Small intestine (tissue), 7 donors: Measurements from ENCODE around the gene UGT1A6. TPM values are rescaled to one million over a fixed set of nuclear protein-coding genes. Genes with fewer than 3 reads are reported as not detected.

Source experiments
- DNase-seq, 2 donors: peaks; one replicate each; pipeline versions ENCODE4 v3.0.0 to v3.0.0-alpha.2; 2013
- FAIRE-seq: peaks from 2 replicates; lab custom pipeline; 2012; peaks lifted over from hg19 to GRCh38; lab: Jason Lieb, UNC
- H3K27ac ChIP-seq, 3 donors: one replicate each; pipeline ENCODE4 v1.5.1; 2013; ENCODE audit warnings: low read length in 2 of 3, mild to moderate bottlenecking in 2 of 3, control low read depth in 1 of 3, inconsistent platforms in 1 of 3, low read depth in 1 of 3, moderate library complexity in 1 of 3
- H3K27me3 ChIP-seq, 3 donors: one replicate each; pipeline ENCODE4 v1.6.1; 2013; ENCODE audit warnings: low read length in 3 of 3, inconsistent platforms in 1 of 3; ENCODE audit not compliant: control insufficient read depth in 3 of 3, insufficient read depth in 3 of 3
- H3K36me3 ChIP-seq, 3 donors: one replicate each; pipeline ENCODE4 v1.6.1; 2013; ENCODE audit warnings: low read length in 3 of 3, inconsistent platforms in 1 of 3, low read depth in 1 of 3, mild to moderate bottlenecking in 1 of 3, moderate library complexity in 1 of 3; ENCODE audit not compliant: control insufficient read depth in 3 of 3, insufficient read depth in 2 of 3
- H3K4me1 ChIP-seq, 3 donors: one replicate each; pipeline ENCODE4 v1.6.1; 2013; ENCODE audit warnings: low read length in 2 of 3, inconsistent platforms in 1 of 3, low read depth in 1 of 3, mild to moderate bottlenecking in 1 of 3, moderate library complexity in 1 of 3; ENCODE audit not compliant: control insufficient read depth in 3 of 3, insufficient read depth in 2 of 3
- H3K4me3 ChIP-seq, 3 donors: one replicate each; pipeline ENCODE4 v1.5.1; 2013; ENCODE audit warnings: low read length in 3 of 3, control low read depth in 1 of 3, inconsistent platforms in 1 of 3, low read depth in 1 of 3, mild to moderate bottlenecking in 1 of 3, moderate library complexity in 1 of 3
- H3K9me3 ChIP-seq, 2 donors: one replicate each; pipeline ENCODE4 v1.6.1; 2013; ENCODE audit warnings: low read depth in 1 of 2, low read length in 1 of 2; ENCODE audit not compliant: control insufficient read depth in 2 of 2, insufficient read depth in 1 of 2
- WGBS, 3 donors: extraction: QIAGEN DNeasy Blood & Tissue Kit; methylation state at CpG; one replicate each; pipeline ENCODE4 v1.1.7; 2013; 5-methylcytosine and 5-hydroxymethylcytosine counted together
- polyA plus RNA-seq, 4 donors: library from polyadenylated mRNA; stranded (reverse) in 3 of 4; unstranded in 1 of 4; fragments of 200-250 nt in 3 of 4; fragments of 120-200 nt in 1 of 4; gene quantifications; one replicate each; pipeline versions ENCODE4 v1.2.1 to v1.2.3, GENCODE V29; 2013
- donor health status: healthy with polysubstance abuse.
- donor health status: control.
- donor health status: control.
- donor health status: Bipolar disorder and iron deficiency.
- donor health status: healthy.

The UGT1A6 gene
- polyA plus RNA-seq, 4 donors = 0.21 to 1.8 (median 1.4) TPM; not detected in 1

GRCh38 chr2:233676046-233676445 is 16.6 kb upstream of the UGT1A6 start:
- H3K27ac ChIP-seq = no peak overlapping the region
- FAIRE-seq (no peak), DNase-seq (no peak)
- WGBS, 3 donors = 86 to 96% (median 92%) methylated on average over 2 of the region's 2 CpGs
- no peaks in the 10 kb centered on the region for H3K36me3 ChIP-seq
- H3K4me1 ChIP-seq = no peaks in the 10 kb centered on the region
- peaks cover 0 to 1% (median 0%) of the 10 kb centered on the region in 3 donors for H3K27me3 ChIP-seq
- no peak overlapping the region for H3K4me3 ChIP-seq
- no peaks in the 10 kb centered on the region for H3K9me3 ChIP-seq

GRCh38 chr2:233679196-233679595 is 13.5 kb upstream of the UGT1A6 start:
- no peaks in the 10 kb centered on the region for H3K9me3 ChIP-seq
- DNase-seq (no peak), FAIRE-seq (no peak)
- H3K27ac ChIP-seq = no peak overlapping the region
- H3K27me3 ChIP-seq = peaks cover 0 to 2% (median 1%) of the 10 kb centered on the region in 3 donors
- no peak overlapping the region for H3K4me3 ChIP-seq
- no peaks in the 10 kb centered on the region for H3K4me1 ChIP-seq
- 74 to 80% (median 76%) methylated on average over 4 of the region's 4 CpGs for WGBS, 3 donors
- H3K36me3 ChIP-seq = no peaks in the 10 kb centered on the region

- Histone ChIP-seq H3K9me3 (no peaks in the 10 kb centered on the region), H3K4me1 (peaks cover 0 to 2% (median 0%) of the 10 kb centered on the region in 3 donors), H3K27ac (no peak overlapping the region), H3K27me3 (peaks cover 0 to 2% (median 1%) of the 10 kb centered on the region in 3 donors), H3K36me3 (no peaks in the 10 kb centered on the region), H3K4me3 (no peak overlapping the region)
- no peak for DNase-seq
- 81 to 93% (median 91%) methylated on average over 4 of the region's 4 CpGs for WGBS, 3 donors
- no peak for FAIRE-seq
Observed at GRCh38 chr2:233680361-233681045, 12.2 kb upstream of the UGT1A6 start.

- H3K27ac ChIP-seq = no peak within 1 kb of the TSS
- no peak for FAIRE-seq
- H3K4me1 ChIP-seq = peaks cover 0 to 2% (median 0%) of the 10 kb centered on the region in 3 donors
- no peaks in the 10 kb centered on the region for H3K36me3 ChIP-seq
- WGBS, 3 donors = 74 to 86% (median 82%) methylated on average over 5 of the region's 5 CpGs
- H3K4me3 ChIP-seq = no peak within 1 kb of the TSS
- no peaks in the 10 kb centered on the region for H3K9me3 ChIP-seq
- peaks cover 0 to 2% (median 0%) of the 10 kb centered on the region in 3 donors for H3K27me3 ChIP-seq
- DNase-seq = no peak
Observed at GRCh38 chr2:233681521-233682099, 11.1 kb upstream of the UGT1A6 start, which contains the start of gene UGT1A7. UGT1A7 (plus strand) TSS chr2:233681901; CDS start chr2:233681938, 37 bp downstream.

GRCh38 chr2:233684640-233685039 is 8.1 kb upstream of the UGT1A6 start:
- no peak overlapping the region for H3K27ac ChIP-seq
- no peaks in the 10 kb centered on the region for H3K9me3 ChIP-seq
- WGBS, 3 donors = 56 to 87% (median 75%) methylated on average over 1 of the region's 1 CpG
- no peak overlapping the region for H3K4me3 ChIP-seq
- FAIRE-seq = no peak
- peaks cover 0 to 2% (median 0%) of the 10 kb centered on the region in 3 donors for H3K27me3 ChIP-seq
- DNase-seq = no peak
- no peaks in the 10 kb centered on the region for H3K36me3 ChIP-seq
- peaks cover 0 to 2% (median 0%) of the 10 kb centered on the region in 3 donors for H3K4me1 ChIP-seq

GRCh38 chr2:233686928-233687327 is 5.8 kb upstream of the UGT1A6 start:
- 79 to 88% (median 83%) methylated on average over 5 of the region's 5 CpGs for WGBS, 3 donors
- H3K36me3 ChIP-seq = no peaks in the 10 kb centered on the region
- H3K27me3 ChIP-seq = peaks cover 0 to under 1% (median 0%) of the 10 kb centered on the region in 3 donors
- DNase-seq (no peak), FAIRE-seq (no peak)
- no peaks in the 10 kb centered on the region for H3K9me3 ChIP-seq
- H3K4me1 ChIP-seq = peaks cover 0 to 7% (median 0%) of the 10 kb centered on the region in 3 donors
- no peak overlapping the region for H3K4me3 ChIP-seq
- H3K27ac ChIP-seq = no peak overlapping the region

- no peak overlapping the region for H3K27ac ChIP-seq
- DNase-seq (no peak), FAIRE-seq (no peak)
- H3K36me3 ChIP-seq = no peaks in the 10 kb centered on the region
- H3K9me3 ChIP-seq = peaks cover 0 to 2% of the 10 kb centered on the region in 2 donors
- no peak overlapping the region for H3K4me3 ChIP-seq
- peaks cover 2 to 7% (median 3%) of the 10 kb centered on the region in 3 donors for H3K4me1 ChIP-seq
- 84 to 90% (median 86%) methylated on average over 5 of the region's 5 CpGs for WGBS, 3 donors
- no peaks in the 10 kb centered on the region for H3K27me3 ChIP-seq
Observed at GRCh38 chr2:233688341-233688740, 4.3 kb upstream of the UGT1A6 start.

GRCh38 chr2:233689031-233689430 is 3.7 kb upstream of the UGT1A6 start:
- H3K27ac ChIP-seq = no peak overlapping the region
- no peak overlapping the region for H3K4me3 ChIP-seq
- peaks cover 2 to 8% (median 3%) of the 10 kb centered on the region in 3 donors for H3K4me1 ChIP-seq
- H3K27me3 ChIP-seq = no peaks in the 10 kb centered on the region
- no peak for FAIRE-seq
- DNase-seq = no peak
- no peaks in the 10 kb centered on the region for H3K36me3 ChIP-seq
- peaks cover 0 to 3% of the 10 kb centered on the region in 2 donors for H3K9me3 ChIP-seq
